GM12891 (cell line): ENCODE measurements around the gene SMTN.
A peak's percentile ranks its signal among the peaks of the same experiment; 100 is the strongest.
"Not testable (repeated sequence)": the region's sequence is repeated elsewhere in the genome, so short reads cannot be mapped to it uniquely, and the experiment has no call there.

Source experiments
- DNase-seq: peaks from one replicate; pipeline ENCODE4 v3.0.0; 2011; ENCODE audit warnings: low spot score; ENCODE audit not compliant: insufficient read length
- FAIRE-seq: peaks from 2 replicates; lab custom pipeline; 2011; peaks lifted over from hg19 to GRCh38; lab: Jason Lieb, UNC
- PAX5 ChIP-seq: IDR thresholded peaks from 2 replicates; pipeline ENCODE4 v1.6.1; 2011; ENCODE audit warnings: low read length, moderate library complexity, mild to moderate bottlenecking; ENCODE audit not compliant: insufficient read depth, severe bottlenecking
- POLR2A ChIP-seq: IDR thresholded peaks from 2 replicates; pipeline ENCODE4 v1.6.1; 2011; ENCODE audit warnings: low read depth, low read length, control low read depth
- POLR2AphosphoS5 ChIP-seq: IDR thresholded peaks from 2 replicates; pipeline ENCODE4 v1.6.1; 2011; ENCODE audit warnings: low read depth, low read length, control low read depth
- POU2F2 ChIP-seq: IDR thresholded peaks from 2 replicates; pipeline ENCODE4 v1.6.1; 2011; ENCODE audit warnings: low read depth, mild to moderate bottlenecking, control low read depth, low read length, moderate library complexity
- SPI1 ChIP-seq: IDR thresholded peaks from 2 replicates; pipeline ENCODE4 v1.6.1; 2011; ENCODE audit warnings: low read depth, low read length, control low read depth
- TAF1 ChIP-seq: IDR thresholded peaks from 2 replicates; pipeline ENCODE4 v1.6.1; 2011; ENCODE audit warnings: low read depth, low read length, control low read depth

SMTN gene

DNA sequence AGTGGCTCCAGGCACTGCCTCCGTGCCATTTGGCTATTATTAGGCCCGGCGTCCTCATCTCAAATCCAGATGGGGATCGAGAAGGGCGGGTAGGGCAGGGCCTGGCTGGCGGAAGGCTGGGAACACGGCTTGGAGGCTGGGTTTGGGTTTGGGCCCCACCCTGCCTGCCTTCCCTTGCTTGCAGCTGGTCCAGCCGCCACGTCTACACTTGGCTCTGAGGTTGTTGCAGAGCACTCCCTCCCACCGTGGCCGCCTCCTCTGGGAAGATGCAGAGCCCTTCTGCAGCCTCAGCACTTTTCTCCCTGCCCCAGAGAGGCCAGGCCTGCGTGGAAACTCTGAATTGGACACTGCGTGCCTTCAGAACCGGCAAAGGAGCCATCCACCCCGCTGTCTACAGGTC lies 5.2 kb upstream of the SMTN start:
- TF ChIP-seq POLR2A (no peak), SPI1 (no peak), POU2F2 (no peak), TAF1 (no peak), PAX5 (no peak), POLR2AphosphoS5 (no peak)
- FAIRE-seq, result no peak
- DNase-seq, result no peak

DNA sequence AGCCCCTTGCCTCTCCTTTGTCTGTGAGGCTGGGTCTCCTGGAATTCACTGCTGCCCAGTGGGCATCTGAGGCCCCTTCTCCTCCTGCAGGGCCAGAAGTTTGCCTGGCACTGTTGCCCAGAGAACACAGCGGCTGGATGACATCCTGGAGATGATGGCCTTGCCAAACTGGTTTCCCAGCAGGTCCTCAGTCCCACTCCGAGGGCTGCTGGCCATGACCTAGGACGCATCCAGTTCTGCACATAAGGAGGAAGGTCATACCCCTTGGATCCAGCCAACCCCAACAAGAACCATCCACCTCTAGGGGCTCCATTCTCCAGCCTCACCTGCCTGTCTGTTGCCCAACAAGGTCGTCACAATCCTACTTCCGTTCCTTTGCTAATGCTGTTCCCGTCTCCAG lies 3.4 kb upstream of the SMTN start:
- no peak for DNase-seq
- no peak for FAIRE-seq
- TF ChIP-seq POU2F2 (no peak), SPI1 (no peak), PAX5 (no peak), POLR2AphosphoS5 (no peak), POLR2A (no peak), TAF1 (no peak)

DNA sequence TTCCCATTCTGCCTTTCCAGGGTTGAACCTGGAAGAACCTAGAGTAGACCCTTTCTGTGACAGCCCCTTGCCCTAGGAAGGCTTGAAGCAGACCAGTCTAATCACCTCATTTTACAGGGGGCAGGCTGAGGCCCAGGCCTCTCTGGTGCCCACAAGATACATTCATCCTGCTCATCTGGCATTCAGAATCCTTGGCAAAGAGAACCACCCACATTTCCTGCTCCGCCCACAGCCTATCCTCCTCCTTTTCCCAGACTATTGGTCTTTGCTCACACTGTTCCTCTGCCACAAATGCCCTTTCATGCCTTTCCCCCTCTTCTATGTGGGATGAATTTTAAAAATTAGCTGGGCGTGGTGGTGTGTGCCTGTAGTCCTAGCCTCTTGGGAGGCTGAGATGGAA lies 2.7 kb upstream of the SMTN start:
- not testable (repeated sequence) for DNase-seq, FAIRE-seq

DNA sequence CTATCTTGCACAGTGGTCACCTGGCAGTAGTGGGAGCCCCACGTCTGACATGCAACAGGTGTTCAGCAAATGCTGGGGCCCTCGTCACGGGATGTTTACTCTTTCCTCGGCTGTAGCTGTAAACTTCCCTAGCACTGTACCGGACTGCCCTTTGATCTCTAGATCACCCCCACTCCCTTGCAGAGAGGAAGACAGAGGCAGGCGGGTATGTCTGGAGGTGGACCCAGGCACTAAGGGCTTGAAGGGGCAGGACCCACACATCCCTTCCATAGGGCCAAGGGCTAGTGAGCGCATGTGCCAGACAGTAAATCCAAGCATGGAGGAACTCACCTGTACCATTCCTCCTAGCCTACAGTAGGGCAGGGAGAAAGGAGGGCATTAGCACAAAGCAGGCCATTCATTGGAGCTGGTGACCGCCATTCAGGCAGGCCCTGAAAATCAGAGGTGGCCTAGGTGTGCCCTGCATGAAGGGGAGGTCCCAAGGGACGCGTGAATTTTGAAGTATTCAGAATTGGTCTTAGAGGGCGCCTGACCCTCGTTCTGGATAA lies 1.9 kb upstream of the SMTN start:
- FAIRE-seq, result no peak
- no peak for DNase-seq
- no peak for TF ChIP-seq SPI1
- no peak for TF ChIP-seq TAF1
- no peak for TF ChIP-seq POLR2AphosphoS5
- no peak for TF ChIP-seq POLR2A
- TF ChIP-seq PAX5, result no peak
- no peak for TF ChIP-seq POU2F2

DNA sequence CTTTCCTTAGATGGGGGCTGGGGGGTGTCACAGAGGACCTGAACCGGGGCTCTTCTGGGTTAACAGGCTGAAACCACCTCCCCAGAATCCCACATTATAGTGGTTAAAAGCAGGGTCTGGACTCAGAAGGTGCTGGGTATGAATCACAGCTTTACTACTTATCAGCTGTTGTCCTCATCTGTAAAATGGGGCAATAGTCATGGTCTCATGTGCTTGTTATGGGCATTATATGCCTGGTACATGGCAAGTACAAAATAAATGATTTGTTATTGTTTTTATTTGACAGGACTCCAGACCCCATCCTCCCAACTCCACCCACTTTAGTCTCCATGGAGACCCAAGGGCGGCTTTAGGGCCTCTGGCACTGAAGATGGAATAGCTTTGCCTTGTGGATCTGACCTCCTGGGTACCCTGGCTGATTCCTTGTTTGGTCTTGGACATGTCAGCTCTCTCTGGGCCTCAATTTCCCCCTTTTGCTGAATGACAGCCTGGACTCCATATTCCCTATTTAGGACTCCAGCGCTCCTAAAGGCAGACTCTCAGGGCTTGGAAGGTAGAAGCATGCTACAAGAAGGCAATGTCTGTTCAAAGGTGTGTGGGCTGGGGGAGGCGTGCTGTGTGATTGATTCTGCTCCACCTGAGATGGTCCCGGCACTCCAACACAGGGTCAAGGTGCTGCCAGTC lies 812 bp upstream of the SMTN start:
- no peak for DNase-seq
- no peak for TF ChIP-seq PAX5
- no peak for TF ChIP-seq TAF1
- TF ChIP-seq POU2F2, result no peak
- TF ChIP-seq SPI1, result no peak
- TF ChIP-seq POLR2AphosphoS5, result no peak
- no peak for TF ChIP-seq POLR2A
- peak; percentile 31 for FAIRE-seq

DNA sequence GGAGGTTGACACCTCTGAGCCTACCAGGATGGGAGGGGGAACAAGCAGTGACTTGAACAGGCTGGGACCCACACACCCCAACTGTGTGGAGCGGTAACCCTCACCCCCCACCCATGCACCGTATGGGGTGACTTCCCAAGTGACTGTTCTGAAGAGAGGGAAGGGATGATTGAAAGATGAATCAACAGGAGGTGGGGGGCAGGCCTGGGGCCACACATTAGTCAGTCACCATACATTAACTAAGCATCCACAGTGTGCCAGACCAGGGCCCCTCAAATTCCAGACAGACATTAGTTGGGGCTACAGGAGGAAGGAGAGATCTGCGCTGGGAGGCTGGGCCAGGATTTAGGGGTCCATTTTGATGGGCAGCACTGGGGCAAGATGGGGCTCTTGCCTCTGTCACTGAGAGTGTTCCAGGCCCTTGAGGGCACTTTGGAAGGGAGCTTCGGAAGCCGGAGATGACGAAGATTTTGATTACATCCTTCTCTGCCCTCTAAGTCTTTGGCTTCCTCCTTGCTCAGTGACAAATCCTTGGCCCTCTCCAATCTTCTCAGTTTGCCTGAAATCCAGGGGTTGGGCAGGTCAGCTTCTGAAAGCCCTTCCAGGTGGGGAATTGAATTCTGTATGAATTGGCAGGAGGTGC lies 966 bp downstream of the SMTN start:
- no peak for TF ChIP-seq PAX5
- TF ChIP-seq POLR2AphosphoS5, result no peak
- FAIRE-seq (peak; percentile 38), DNase-seq (no peak)

DNA sequence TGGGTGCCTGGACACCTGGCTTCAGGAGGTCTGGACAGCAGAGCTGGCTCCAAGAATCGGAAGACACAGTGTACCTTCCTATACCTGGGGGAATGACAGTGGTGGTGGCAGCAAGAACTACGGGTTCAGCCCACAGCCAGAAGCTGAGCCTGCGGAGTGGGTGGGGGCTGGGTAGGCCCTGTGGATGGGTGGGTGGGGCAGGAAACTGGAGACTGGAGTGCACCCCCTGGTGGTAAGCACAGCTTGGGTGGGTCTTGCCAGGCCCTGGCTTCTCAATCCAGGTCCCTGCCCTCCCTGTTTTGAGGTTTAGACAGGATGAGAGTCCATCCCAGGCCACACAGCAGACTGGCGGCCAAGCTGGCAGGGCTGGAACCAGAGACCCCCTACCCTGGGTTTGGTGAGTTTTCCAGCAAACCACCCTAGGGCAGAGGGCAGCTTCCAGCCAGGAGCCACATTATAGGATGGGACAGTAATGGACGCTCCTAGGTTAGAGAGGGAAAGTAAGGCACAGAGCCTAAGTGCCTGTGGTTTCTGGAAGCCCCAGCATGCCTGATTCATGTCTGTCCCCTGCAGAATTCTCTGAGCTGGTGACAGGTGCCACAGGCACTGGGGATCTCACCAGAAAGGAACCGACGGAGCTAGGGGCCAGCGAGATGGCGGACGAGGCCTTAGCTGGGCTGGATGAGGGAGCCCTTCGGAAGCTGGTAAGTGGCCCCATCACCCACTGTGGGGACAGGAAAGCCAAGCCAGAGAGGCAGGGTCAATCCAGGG lies 1.7 kb downstream of the SMTN start:
- FAIRE-seq (peak; percentile 70), DNase-seq (peak; percentile 36)

DNA sequence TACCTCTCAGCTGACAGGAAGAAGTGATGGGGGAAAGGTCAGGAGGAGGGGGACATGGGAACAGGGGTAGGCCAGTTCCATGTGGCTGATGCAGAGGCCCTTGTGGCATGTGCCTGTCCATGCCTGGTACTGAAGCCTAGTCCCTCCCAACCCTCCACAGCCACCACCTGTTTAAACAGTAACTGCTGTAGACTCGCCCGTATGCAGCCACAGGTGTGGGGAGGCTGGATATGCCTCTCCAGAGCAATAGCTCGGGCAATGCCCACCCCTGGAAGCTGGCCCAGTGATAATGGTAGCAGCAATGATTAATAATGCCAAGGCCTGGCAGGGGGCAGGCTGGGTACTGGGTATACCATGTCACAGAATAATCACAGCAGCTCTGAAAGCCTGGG lies 2.3 kb downstream of the SMTN start:
- DNase-seq (no peak), FAIRE-seq (no peak)
- TF ChIP-seq SPI1, result no peak
- no peak for TF ChIP-seq PAX5
- no peak for TF ChIP-seq POU2F2
- TF ChIP-seq TAF1, result no peak
- TF ChIP-seq POLR2AphosphoS5, result no peak
- no peak for TF ChIP-seq POLR2A

More for the DNA sequence above, 1.7 kb downstream of the SMTN start:
- TF ChIP-seq POLR2AphosphoS5 (no peak), TAF1 (no peak), POU2F2 (no peak), SPI1 (no peak), POLR2A (no peak), PAX5 (no peak)

DNA sequence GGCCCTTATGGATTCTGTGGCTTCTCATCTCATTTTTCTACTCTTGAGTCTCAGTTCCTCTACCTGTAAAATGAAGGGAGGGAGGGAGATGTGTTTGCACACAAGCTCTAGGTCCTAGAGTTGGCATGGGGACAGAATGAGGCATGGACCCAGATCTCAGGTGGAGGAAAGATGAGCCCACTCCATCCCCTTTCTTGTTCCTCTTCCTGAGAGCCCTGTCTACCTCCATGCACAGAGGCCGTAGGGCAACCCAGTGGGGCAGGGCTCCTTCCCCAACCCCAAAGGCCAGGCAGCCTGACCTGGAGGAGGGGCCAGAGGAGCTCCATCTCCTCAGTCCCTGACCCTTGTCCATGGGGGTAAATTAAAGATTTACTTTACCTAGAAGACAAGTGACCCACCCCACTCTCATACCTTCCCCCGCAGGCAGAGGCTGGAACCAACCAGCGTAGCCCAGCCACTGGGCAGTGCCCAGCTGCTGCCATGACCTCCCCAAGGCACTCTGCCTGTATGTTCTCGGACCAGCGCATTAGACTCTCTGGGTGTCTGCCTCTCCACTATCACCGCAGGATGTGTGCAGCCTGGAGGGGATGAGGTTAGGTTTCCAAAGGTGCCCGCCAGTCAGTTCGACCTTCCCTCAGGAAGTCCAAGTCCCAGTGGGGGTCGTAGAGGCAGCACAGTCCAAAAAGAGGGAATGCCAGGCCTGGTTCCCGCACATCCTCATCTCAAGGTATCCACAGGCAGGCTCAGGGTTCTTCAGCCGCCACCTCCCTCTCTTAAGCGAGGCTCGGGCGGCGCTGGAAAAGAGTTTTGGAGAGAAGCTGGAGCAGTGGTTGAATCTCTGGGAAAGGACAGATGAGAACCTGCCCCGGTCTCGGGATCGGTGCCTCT lies 3.0 kb downstream of the SMTN start:
- DNase-seq (peak; percentile 33), FAIRE-seq (peak; percentile 47)
- TF ChIP-seq POLR2A (no peak), POLR2AphosphoS5 (no peak), POU2F2 (peak; percentile 35; the same call in 1 of the 2 replicates), PAX5 (no peak), TAF1 (no peak), SPI1 (peak; percentile 68)
